ENCODE data around the gene SGSH.
"Not testable (repeated sequence)": the region's sequence is repeated elsewhere in the genome, so short reads cannot be mapped to it uniquely, and the experiment has no call there.

Gene SGSH

DNA sequence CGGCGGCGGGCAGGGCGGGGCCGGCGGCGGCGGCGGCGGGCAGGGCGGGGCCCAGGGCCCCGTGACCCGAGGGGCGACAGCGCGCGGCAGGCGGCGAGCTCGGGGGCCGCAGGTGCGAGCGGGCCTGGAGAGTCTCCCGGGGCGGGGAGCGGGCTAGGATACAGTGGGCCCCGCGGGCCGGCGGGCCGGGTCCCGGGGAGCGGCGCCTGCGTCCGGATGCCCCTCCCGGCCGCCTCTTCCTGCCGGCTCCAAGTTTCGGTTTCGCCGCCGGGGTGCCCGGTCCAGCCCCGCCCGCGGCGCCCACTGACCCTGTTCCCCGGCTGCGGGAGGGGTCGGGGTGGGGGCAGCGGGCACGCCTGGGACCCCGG is 40.6 kb upstream of the SGSH start, which contains the start of gene RNF213:
Gene RNF213 (plus strand): TSS at position 62 of the 368 bp plus-strand sequence. CDS start 2,830 bp downstream, outside the sequence.
- WGBS (ENCODE audit: extremely low coverage, insufficient coverage, insufficient read length): no CpG with 5 or more reads among the region's 54 CpGs
- peak within 1 kb of the TSS; percentile 92 for H4K91ac ChIP-seq (ENCODE audit: low read depth, low read length)
- peaks cover 25% of the 10 kb centered on the region for H3K79me1 ChIP-seq (ENCODE audit: low read length)
- peaks cover 5% of the 10 kb centered on the region for H3K79me2 ChIP-seq (ENCODE audit: control insufficient read depth, insufficient read depth, low read length, poor library complexity)
- peak within 1 kb of the TSS; percentile 72 for H3K4me3 ChIP-seq (ENCODE audit: low read depth, low read length)
- peaks cover 14 to 21% of the 10 kb centered on the region in 2 experiments for H3K4me1 ChIP-seq (ENCODE audit: control insufficient read depth in 1 of 2, insufficient read depth in 2 of 2, low read length in 2 of 2)
- H2BK5ac ChIP-seq (ENCODE audit: low read depth, low read length, poor library complexity): peak within 1 kb of the TSS; percentile 92
- peak within 1 kb of the TSS; percentile 94 for H4K8ac ChIP-seq (ENCODE audit: low read depth, low read length)
- peak within 1 kb of the TSS; percentile 65 for H2AK5ac ChIP-seq (ENCODE audit: low read length)
- peak within 1 kb of the TSS; percentile 74 for H3K23ac ChIP-seq (ENCODE audit: low read length)
- peak within 1 kb of the TSS; percentile 52 for H2AFZ ChIP-seq (ENCODE audit: insufficient read depth, low read length, poor library complexity)
- H4K12ac ChIP-seq (ENCODE audit: low read depth, low read length): peak within 1 kb of the TSS; percentile 97
- peak within 1 kb of the TSS; percentile 98 for H3K27ac ChIP-seq (ENCODE audit: low read depth, low read length)
- H3K9ac ChIP-seq (ENCODE audit: low read length): peak within 1 kb of the TSS; percentile 89
- peak within 1 kb of the TSS; percentile 54 for H3K14ac ChIP-seq (ENCODE audit: low read length)
- H3K4ac ChIP-seq (ENCODE audit: low read depth, low read length): peak within 1 kb of the TSS; percentile 89
- H3K9me3 ChIP-seq (ENCODE audit: insufficient read depth, low read depth, low read length): peaks cover 3% of the 10 kb centered on the region
- DNase-seq: peak in 1 of 2 donors; percentile 36
- peak within 1 kb of the TSS; percentile 5 for H2BK12ac ChIP-seq (ENCODE audit: low read length)
- H3K36me3 ChIP-seq (ENCODE audit: control insufficient read depth in 1 of 2, insufficient read depth in 2 of 2, low read length in 2 of 2): peaks cover 5 to 7% of the 10 kb centered on the region in 2 experiments
- H3K18ac ChIP-seq (ENCODE audit: low read length): peak within 1 kb of the TSS; percentile 74
- H2BK120ac ChIP-seq (ENCODE audit: insufficient read depth, low read length, poor library complexity): peak within 1 kb of the TSS; percentile 52
- H3K27me3 ChIP-seq (ENCODE audit: insufficient read depth, low read length): no peaks in the 10 kb centered on the region
- H3K4me2 ChIP-seq (ENCODE audit: low read length): peak within 1 kb of the TSS; percentile 98

- Histone ChIP-seq H3K27me3 (ENCODE audit: insufficient read depth, low read length) (no peaks in the 10 kb centered on the region), H3K4me3 (ENCODE audit: low read depth, low read length) (peak overlapping the region; percentile 59), H2BK12ac (ENCODE audit: low read length) (peak overlapping the region; percentile 5), H2AFZ (ENCODE audit: insufficient read depth, low read length, poor library complexity) (peak overlapping the region; percentile 52), H2AK5ac (ENCODE audit: low read length) (peak overlapping the region; percentile 3), H2BK120ac (ENCODE audit: insufficient read depth, low read length, poor library complexity) (peak overlapping the region; percentile 6), H3K27ac (ENCODE audit: low read depth, low read length) (peak overlapping the region; percentile 88), H4K12ac (ENCODE audit: low read depth, low read length) (peak overlapping the region; percentile 80), H3K18ac (ENCODE audit: low read length) (peak overlapping the region; percentile 74), H4K91ac (ENCODE audit: low read depth, low read length) (peak overlapping the region; percentile 88), H3K79me1 (ENCODE audit: low read length) (peaks cover 27% of the 10 kb centered on the region), H3K9me3 (ENCODE audit: insufficient read depth, low read depth, low read length) (peaks cover 3% of the 10 kb centered on the region), H3K4ac (ENCODE audit: low read depth, low read length) (peak overlapping the region; percentile 33), H3K9ac (ENCODE audit: low read length) (no peak overlapping the region), H3K4me1 (ENCODE audit: control insufficient read depth in 1 of 2, insufficient read depth in 2 of 2, low read length in 2 of 2) (peaks cover 14 to 21% of the 10 kb centered on the region in 2 experiments), H3K23ac (ENCODE audit: low read length) (no peak overlapping the region), H3K79me2 (ENCODE audit: control insufficient read depth, insufficient read depth, low read length, poor library complexity) (peaks cover 5% of the 10 kb centered on the region), H3K4me2 (ENCODE audit: low read length) (peak overlapping the region; percentile 59), H2BK5ac (ENCODE audit: low read depth, low read length, poor library complexity) (peak overlapping the region; percentile 39), H3K36me3 (ENCODE audit: control insufficient read depth in 1 of 2, insufficient read depth in 2 of 2, low read length in 2 of 2) (peaks cover 0 to 7% of the 10 kb centered on the region in 2 experiments), H3K14ac (ENCODE audit: low read length) (peak overlapping the region; percentile 40), H4K8ac (ENCODE audit: low read depth, low read length) (peak overlapping the region; percentile 84)
- WGBS (ENCODE audit: extremely low coverage, insufficient coverage, insufficient read length): no CpG with 5 or more reads among the region's 63 CpGs
- DNase-seq: peak; percentile 86 to 88
Observed at GRCh38 chr17:80260069-80260535, 40.0 kb upstream of the SGSH start.

- H3K79me1 ChIP-seq (ENCODE audit: low read length): peaks cover 30% of the 10 kb centered on the region
- H3K4ac ChIP-seq (ENCODE audit: low read depth, low read length): peak overlapping the region; percentile 33
- H3K4me1 ChIP-seq (ENCODE audit: control insufficient read depth in 1 of 2, insufficient read depth in 2 of 2, low read length in 2 of 2): peaks cover 17 to 24% of the 10 kb centered on the region in 2 experiments
- peak overlapping the region; percentile 88 for H4K91ac ChIP-seq (ENCODE audit: low read depth, low read length)
- peak overlapping the region; percentile 40 for H3K14ac ChIP-seq (ENCODE audit: low read length)
- H3K4me2 ChIP-seq (ENCODE audit: low read length): peak overlapping the region; percentile 59
- no peak overlapping the region for H2AFZ ChIP-seq (ENCODE audit: insufficient read depth, low read length, poor library complexity)
- peaks cover 0 to 5% of the 10 kb centered on the region in 2 experiments for H3K36me3 ChIP-seq (ENCODE audit: control insufficient read depth in 1 of 2, insufficient read depth in 2 of 2, low read length in 2 of 2)
- peaks cover 5% of the 10 kb centered on the region for H3K79me2 ChIP-seq (ENCODE audit: control insufficient read depth, insufficient read depth, low read length, poor library complexity)
- no peak overlapping the region for H3K9ac ChIP-seq (ENCODE audit: low read length)
- no peak overlapping the region for H4K12ac ChIP-seq (ENCODE audit: low read depth, low read length)
- H3K18ac ChIP-seq (ENCODE audit: low read length): peak overlapping the region; percentile 74
- H3K4me3 ChIP-seq (ENCODE audit: low read depth, low read length): peak overlapping the region; percentile 39
- peak overlapping the region; percentile 6 for H2BK120ac ChIP-seq (ENCODE audit: insufficient read depth, low read length, poor library complexity)
- H3K23ac ChIP-seq (ENCODE audit: low read length): no peak overlapping the region
- peak overlapping the region; percentile 39 for H2BK5ac ChIP-seq (ENCODE audit: low read depth, low read length, poor library complexity)
- peak in 1 of 2 donors; percentile 31 for DNase-seq
- no CpG with 5 or more reads among the region's 18 CpGs for WGBS (ENCODE audit: extremely low coverage, insufficient coverage, insufficient read length)
- peak overlapping the region; percentile 3 for H2AK5ac ChIP-seq (ENCODE audit: low read length)
- H3K27me3 ChIP-seq (ENCODE audit: insufficient read depth, low read length): no peaks in the 10 kb centered on the region
- peak overlapping the region; percentile 34 for H2BK12ac ChIP-seq (ENCODE audit: low read length)
- H4K8ac ChIP-seq (ENCODE audit: low read depth, low read length): peak overlapping the region; percentile 84
- H3K27ac ChIP-seq (ENCODE audit: low read depth, low read length): peak overlapping the region; percentile 88
- peaks cover 2% of the 10 kb centered on the region for H3K9me3 ChIP-seq (ENCODE audit: insufficient read depth, low read depth, low read length)
Observed at GRCh38 chr17:80259457-80260068, 39.4 kb upstream of the SGSH start.

GRCh38 chr17:80258296-80258695 is 38.2 kb upstream of the SGSH start:
- H3K23ac ChIP-seq (ENCODE audit: low read length); H4K91ac ChIP-seq (ENCODE audit: low read depth, low read length); H2BK12ac ChIP-seq (ENCODE audit: low read length); H4K8ac ChIP-seq (ENCODE audit: low read depth, low read length); H2AK5ac ChIP-seq (ENCODE audit: low read length); H3K18ac ChIP-seq (ENCODE audit: low read length); H3K27ac ChIP-seq (ENCODE audit: low read depth, low read length); H3K79me2 ChIP-seq (ENCODE audit: control insufficient read depth, insufficient read depth, low read length, poor library complexity); H3K4ac ChIP-seq (ENCODE audit: low read depth, low read length); H3K36me3 ChIP-seq (ENCODE audit: control insufficient read depth in 1 of 2, insufficient read depth in 2 of 2, low read length in 2 of 2); H3K4me2 ChIP-seq (ENCODE audit: low read length); H2BK5ac ChIP-seq (ENCODE audit: low read depth, low read length, poor library complexity); H2AFZ ChIP-seq (ENCODE audit: insufficient read depth, low read length, poor library complexity); H3K9me3 ChIP-seq (ENCODE audit: insufficient read depth, low read depth, low read length); DNase-seq; H2BK120ac ChIP-seq (ENCODE audit: insufficient read depth, low read length, poor library complexity); H3K27me3 ChIP-seq (ENCODE audit: insufficient read depth, low read length); H4K12ac ChIP-seq (ENCODE audit: low read depth, low read length); H3K14ac ChIP-seq (ENCODE audit: low read length); H3K9ac ChIP-seq (ENCODE audit: low read length); H3K4me3 ChIP-seq (ENCODE audit: low read depth, low read length): not testable (repeated sequence)
- H3K4me1 ChIP-seq (ENCODE audit: control insufficient read depth in 1 of 2, insufficient read depth in 2 of 2, low read length in 2 of 2): peaks cover 27 to 32% of the 10 kb centered on the region in 2 experiments
- H3K79me1 ChIP-seq (ENCODE audit: low read length): peaks cover 39% of the 10 kb centered on the region
- no CpG with 5 or more reads among the region's 2 CpGs for WGBS (ENCODE audit: extremely low coverage, insufficient coverage, insufficient read length)

All from trophoblast cell (in vitro differentiated cells and primary cell).